Measurements from ENCODE around the gene BPTF.

DNA sequence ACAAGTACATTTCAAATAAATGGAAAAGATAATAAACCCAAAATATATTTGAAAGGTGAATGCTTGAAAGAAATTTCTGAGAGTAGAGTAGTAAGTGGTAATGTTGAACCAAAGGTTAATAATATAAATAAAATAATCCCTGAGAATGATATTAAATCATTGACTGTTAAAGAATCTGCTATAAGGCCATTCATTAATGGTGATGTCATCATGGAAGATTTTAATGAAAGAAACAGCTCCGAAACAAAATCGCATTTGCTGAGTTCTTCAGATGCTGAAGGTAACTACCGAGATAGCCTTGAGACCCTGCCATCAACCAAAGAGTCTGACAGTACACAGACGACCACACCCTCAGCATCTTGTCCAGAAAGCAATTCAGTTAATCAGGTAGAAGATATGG, 86.8 kb downstream of the BPTF start:
- TF ChIP-seq GATA2 (IDR thresholded peaks at IDR 0.05; ENCODE audit: low read depth, low read length) (no peak), GATA3 (IDR thresholded peaks at IDR 0.05; ENCODE audit: low read depth, low read length) (no peak)
